Kidney tubule cell (primary cell): ENCODE measurements around the gene ZMYND11.

ENCODE experiments used
- DNase-seq: peaks from one replicate; pipeline ENCODE4 v3.0.0-alpha.2; 2018; ENCODE audit warnings: low spot score

ZMYND11 gene

DNA sequence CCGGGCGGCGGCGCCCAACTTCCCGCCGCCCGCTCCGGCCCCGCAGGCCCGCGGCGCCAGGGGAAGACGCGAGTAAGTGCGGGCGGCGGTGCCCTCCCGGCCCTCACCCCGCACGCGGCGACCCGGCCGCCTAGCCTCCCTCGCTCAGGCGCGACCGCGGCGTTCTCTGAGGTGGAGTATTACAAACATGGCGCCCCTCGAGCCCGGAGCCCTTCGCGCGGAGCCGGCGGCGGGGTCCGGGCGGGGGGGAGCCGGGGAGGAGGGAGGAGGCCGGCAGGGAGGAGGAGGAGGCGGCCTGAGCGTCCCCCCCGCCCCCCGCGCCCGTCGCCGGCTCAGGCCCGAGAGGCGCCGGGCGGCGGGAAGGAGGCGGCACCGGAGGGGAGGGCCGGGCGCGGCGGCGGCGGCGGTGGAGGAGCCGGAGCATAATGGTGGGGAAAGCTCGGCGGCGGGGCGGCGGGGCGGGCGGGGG, at the start of gene ZMYND11:
Gene ZMYND11, plus strand, starts transcription at position 324 of the 469 bp plus-strand sequence. CDS start 44,558 bp downstream, outside the sequence.
- DNase-seq = peak; percentile 68

GRCh38 chr10:86031-86430, 49.2 kb upstream of the ZMYND11 start:
- no peak for DNase-seq

GRCh38 chr10:87177-88080, 47.8 kb upstream of the ZMYND11 start:
- DNase-seq = no peak

GRCh38 chr10:88253-88652, 47.0 kb upstream of the ZMYND11 start:
- peak; percentile 45 for DNase-seq

GRCh38 chr10:89248-89647, 46.0 kb upstream of the ZMYND11 start:
- no peak for DNase-seq

GRCh38 chr10:90161-90560, 45.1 kb upstream of the ZMYND11 start:
- DNase-seq = no peak

DNA sequence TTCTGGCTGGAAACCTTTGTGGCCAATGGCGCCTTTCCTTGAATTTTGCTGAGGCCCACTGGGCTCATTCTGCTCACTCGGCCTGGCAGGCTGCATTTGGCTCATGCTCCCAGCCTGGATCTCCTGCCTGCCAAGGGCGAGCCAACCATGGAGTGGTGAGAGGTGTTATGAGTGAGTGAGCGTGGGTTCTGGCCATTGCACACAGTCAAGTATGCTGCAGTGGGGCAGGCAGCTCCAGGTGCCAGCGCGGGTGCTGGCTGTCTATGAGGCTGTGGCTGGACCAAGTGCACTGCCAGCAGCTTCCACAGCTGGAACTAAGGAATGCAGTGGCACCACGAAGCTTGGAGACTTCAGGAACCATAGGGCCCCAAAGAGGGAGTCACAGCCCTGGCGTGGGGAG, 43.9 kb upstream of the ZMYND11 start:
- peak; percentile 10 for DNase-seq

DNA sequence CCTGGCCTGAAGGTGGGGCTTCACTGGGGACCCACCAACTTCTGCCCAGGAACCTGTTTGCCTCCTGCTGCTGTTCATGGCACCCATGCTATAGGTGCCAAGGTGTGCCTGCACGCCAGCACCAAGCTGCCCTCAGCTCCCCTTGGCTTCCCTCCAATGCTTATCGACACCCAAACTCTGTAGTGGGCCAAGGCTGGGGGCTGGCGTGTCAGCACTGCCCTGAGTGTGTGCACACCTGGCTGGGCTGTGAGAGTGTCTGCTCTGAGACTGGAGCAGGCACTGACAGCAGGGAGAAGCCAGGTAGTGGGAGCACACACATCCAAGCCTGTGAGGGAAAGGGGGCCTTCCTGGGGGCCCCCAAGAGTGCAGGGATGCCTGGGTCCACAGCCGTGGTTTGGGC, 43.1 kb upstream of the ZMYND11 start:
- DNase-seq = no peak

DNA sequence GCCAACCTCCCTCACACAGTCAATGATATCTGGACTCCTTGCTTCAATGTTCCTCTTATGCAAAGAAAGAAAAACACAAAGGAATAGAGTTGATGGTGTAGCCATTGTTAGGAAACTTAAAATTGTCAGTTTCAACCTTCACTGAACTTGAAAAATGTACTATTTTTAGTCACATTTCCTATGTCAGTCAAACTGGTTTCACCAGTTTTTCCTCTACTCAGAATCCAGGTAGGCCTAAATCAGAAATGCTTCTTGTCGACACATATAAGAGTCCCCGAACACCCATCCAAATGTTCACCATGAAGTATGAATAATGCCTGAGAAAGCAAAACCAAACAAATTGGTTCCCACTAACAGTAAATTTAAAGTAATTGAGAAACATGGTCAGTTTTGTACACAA, 42.4 kb upstream of the ZMYND11 start:
- DNase-seq = peak; percentile 59

DNA sequence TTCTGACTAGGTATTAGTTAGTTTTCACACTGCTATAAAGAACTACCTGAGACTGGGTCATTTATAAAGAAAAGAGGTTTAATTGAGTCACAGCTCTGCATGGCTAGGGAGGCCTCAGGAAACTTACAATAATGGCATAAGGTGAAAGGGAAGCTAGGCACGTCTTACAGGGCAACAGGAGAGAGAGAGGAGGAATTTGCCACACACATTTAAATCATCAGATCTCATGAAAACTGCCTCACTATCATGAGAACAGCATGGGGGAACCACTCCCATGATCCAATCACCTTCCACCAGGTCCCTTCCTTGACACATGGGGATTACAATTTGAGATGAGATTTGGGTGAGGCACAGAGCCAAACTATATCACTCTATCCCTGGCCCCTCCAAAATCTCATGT, 40.6 kb upstream of the ZMYND11 start:
- no peak for DNase-seq

- DNase-seq = no peak
Observed at GRCh38 chr10:95356-96115, 39.7 kb upstream of the ZMYND11 start.

DNA sequence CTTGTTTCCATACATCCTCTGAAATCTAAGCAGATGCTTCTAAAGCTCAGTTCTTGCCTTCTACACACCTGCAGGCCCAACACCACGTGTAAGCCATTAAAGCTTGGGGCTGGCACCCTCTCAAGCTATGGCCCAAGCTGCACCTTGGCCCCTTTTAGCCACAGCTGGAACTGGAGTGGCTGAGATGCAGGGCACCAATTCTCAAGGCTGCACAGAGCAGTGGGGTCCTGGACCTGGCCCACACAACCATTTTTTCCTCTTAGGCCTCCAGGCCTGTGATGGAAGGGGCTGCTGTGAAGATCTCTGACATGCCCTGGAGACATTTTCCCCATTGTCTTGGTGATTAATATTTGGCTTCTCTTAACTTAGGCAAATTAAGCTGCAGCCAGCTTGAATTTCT, 38.8 kb upstream of the ZMYND11 start:
- no peak for DNase-seq

DNA sequence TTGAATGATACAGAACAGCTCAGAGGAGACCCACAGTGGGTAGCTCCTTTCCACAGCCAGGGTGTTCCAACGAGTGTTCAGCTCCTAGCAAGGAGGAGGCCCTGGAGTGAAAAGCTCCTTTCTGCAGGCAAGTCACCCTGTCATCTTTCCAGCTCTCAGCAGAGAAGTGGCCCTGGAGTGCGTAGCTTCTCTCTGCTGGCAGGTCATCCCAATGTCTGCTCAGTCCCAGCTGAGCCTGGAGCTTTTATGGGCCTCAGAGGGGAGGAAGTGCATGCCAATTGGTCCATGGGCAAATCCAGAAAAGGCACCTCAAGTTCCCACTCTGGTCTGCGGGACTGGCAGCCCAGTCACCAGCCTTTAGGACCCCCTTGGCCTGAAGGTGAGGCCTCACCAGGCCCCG, 30.8 kb upstream of the ZMYND11 start:
- DNase-seq = no peak

- no peak for DNase-seq
Observed at GRCh38 chr10:104862-105565, 30.2 kb upstream of the ZMYND11 start.

- DNase-seq = no peak
Observed at GRCh38 chr10:105806-106205, 29.4 kb upstream of the ZMYND11 start.

DNA sequence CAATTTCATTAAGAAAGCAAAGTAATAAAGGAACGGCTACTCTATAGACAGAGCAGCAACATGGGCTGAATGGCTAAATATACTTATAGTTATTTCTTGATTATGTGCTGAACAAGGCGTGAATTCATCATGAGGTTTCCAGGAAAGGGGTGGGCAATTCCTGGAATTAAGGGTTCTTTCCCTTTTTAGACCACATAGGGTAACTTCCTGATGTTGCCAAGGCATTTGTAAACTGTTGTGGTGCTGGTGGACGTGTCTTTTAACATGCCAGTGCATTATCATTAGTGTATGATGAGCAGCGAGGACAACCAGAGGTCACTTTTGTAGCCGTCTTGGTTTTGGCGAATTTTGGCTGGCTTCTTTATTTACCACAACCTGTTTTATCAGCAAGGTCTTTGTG, 28.5 kb upstream of the ZMYND11 start:
- no peak for DNase-seq

GRCh38 chr10:112246-112645, 23.0 kb upstream of the ZMYND11 start:
- peak; percentile 97 for DNase-seq

GRCh38 chr10:124874-125273, 10.4 kb upstream of the ZMYND11 start:
- peak; percentile 60 for DNase-seq

DNA sequence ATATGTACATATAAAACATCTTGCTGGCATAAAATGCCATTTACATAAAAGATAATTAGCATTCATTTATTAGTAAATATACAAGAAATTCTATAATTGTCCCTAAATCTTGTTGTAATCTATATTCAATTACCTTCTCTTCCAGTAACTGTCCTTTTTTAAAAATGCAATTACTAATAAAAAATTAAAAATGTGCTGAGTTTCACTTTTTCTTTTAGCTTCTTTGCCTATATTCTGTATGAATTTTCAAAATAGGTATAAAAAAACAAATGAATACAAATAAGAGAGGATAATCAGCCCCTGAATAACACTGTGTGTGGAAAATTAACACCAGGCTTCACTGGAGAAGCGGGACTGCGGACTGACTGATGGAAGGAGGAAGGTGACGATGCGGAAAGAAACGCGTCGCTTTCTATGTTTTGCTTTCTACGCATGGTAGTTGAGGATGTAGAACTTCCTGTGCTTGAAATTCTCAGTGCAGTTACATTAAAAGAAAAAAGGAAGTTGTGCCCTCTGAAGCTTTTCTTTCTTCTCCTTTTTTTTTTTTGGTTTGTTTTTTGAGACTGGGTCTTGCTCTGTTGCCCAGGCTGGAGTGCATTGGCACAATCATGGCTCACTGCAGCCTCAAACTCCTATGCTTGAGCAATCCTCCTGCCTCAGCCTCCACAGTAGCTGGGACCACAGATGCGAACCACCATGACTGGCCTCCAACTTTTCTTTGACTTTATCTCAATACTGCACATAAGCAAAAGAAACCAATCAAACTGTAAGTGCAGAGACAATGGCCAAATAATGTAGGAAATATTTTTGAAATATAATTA, 7.4 kb upstream of the ZMYND11 start:
- no peak for DNase-seq

- DNase-seq = no peak
Observed at GRCh38 chr10:129810-130209, 5.4 kb upstream of the ZMYND11 start.
